MM.1S (cell line): ENCODE measurements around the gene NBEA.

ENCODE experiments used
- CTCF ChIP-seq: fragments of 300-600 bp; sonication (generic); IDR thresholded peaks from 2 replicates; pipeline ENCODE4 v1.5.1; 2016; ENCODE audit warnings: antibody characterized with exemption, low read length, mixed read lengths
- EZH2 ChIP-seq: fragments of 300-600 bp; sonication (generic); optimal IDR thresholded peaks from 2 replicates; pipeline ENCODE3; 2017; ENCODE audit warnings: low read depth, mild to moderate bottlenecking, antibody characterized with exemption, low read length, mixed read lengths

DNA sequence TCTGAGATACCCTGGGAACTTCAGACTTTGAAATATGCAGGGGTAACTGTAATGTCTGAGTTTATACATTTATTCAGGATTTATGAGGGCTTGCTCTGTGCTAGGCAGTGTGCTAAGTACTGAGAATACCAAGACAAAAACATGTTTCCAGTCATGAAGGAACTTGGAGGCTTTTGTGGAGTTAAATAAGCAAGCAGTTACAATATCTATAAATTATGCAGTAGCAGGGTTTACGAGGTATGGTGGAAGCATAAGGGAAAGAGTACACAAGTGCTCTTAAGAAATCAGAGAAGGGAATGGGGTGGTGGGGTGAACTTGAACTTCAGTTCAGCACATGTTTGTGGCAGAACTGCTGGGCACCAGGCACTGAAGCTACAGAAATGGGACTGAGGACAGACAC, 506.4 kb downstream of the NBEA start:
- TF ChIP-seq CTCF (no peak), EZH2 (no peak)
